Aorta (tissue), 5 donors: ENCODE data around the gene ELMO1. TPM values are rescaled to one million over a fixed set of nuclear protein-coding genes. Genes with fewer than 3 reads are reported as not detected.

Source experiments
- ATAC-seq: fragments of 200-7000 bp; cut with Tn5 transposase; one replicate; pipeline ENCODE4 v1.9.1; 2022; ENCODE audit warnings: moderate library complexity; ENCODE audit not compliant: low FRiP score
- DNase-seq, 2 donors: peaks; one replicate each; pipeline ENCODE4 v3.0.0-alpha.2; 2020
- H3K27ac ChIP-seq, 2 donors: one replicate each; pipeline ENCODE4 v1.5.1; 2013; ENCODE audit warnings: low read length in 2 of 2, mild to moderate bottlenecking in 2 of 2, moderate library complexity in 2 of 2, control low read depth in 1 of 2, inconsistent platforms in 1 of 2, low read depth in 1 of 2
- H3K27me3 ChIP-seq, 2 donors: one replicate each; pipeline ENCODE4 v1.6.1; 2013; ENCODE audit warnings: control low read depth in 1 of 2, low read length in 1 of 2, mild to moderate bottlenecking in 1 of 2, moderate library complexity in 1 of 2; ENCODE audit not compliant: insufficient read depth in 2 of 2, control insufficient read depth in 1 of 2
- H3K36me3 ChIP-seq, 2 donors: one replicate each; pipeline ENCODE4 v1.6.1; 2013; ENCODE audit warnings: control low read depth in 1 of 2, low read length in 1 of 2, mild to moderate bottlenecking in 1 of 2; ENCODE audit not compliant: insufficient read depth in 2 of 2, control insufficient read depth in 1 of 2
- H3K4me1 ChIP-seq, 2 donors: one replicate each; pipeline ENCODE4 v1.6.1; 2013; ENCODE audit warnings: low read length in 2 of 2, control low read depth in 1 of 2, mild to moderate bottlenecking in 1 of 2, moderate library complexity in 1 of 2; ENCODE audit not compliant: insufficient read depth in 2 of 2, control insufficient read depth in 1 of 2
- H3K4me3 ChIP-seq, 2 donors: one replicate each; pipeline ENCODE4 v1.5.1; 2013; ENCODE audit warnings: low read length in 2 of 2, control low read depth in 1 of 2, mild to moderate bottlenecking in 1 of 2
- H3K9me3 ChIP-seq: one replicate; pipeline ENCODE4 v1.6.1; 2013; ENCODE audit warnings: mild to moderate bottlenecking, low read length; ENCODE audit not compliant: control insufficient read depth
- WGBS, 2 donors: extraction: QIAGEN DNeasy Blood & Tissue Kit; methylation state at CpG; one replicate each; pipeline ENCODE4 v1.1.7; 2013; 5-methylcytosine and 5-hydroxymethylcytosine counted together
- intact Hi-C, 2 donors: fragments of 100-400 bp; cut with DNase I; formaldehyde crosslinking; loops; one replicate each; pipeline versions ENCODE4 v1.14.2 to v1.15.0; 2022
- polyA plus RNA-seq, 2 donors: library from polyadenylated mRNA; stranded (reverse); fragments of 200-250 nt; gene quantifications; one replicate each; pipeline ENCODE4 v1.2.3, GENCODE V29; 2013
- total RNA-seq, 2 donors: library from RNA; stranded (reverse); fragmentation: NEBNext Ultra II Directional; extraction: Animal tissue kit (Norgen Biotek cat#: 25700); gene quantifications; one replicate each; pipeline ENCODE4 v1.2.1, GENCODE V29; 2021
- donor health status: healthy with polysubstance abuse.
- donor health status: Bipolar disorder and iron deficiency.
- donor health status: DM: no; HTN: no; CAD: no.
- donor health status: DM: no; HTN: no; CAD: no.
- donor health status: DM: yes; HTN: yes; CAD: no.

Gene ELMO1
- total and polyA plus RNA-seq, 4 donors = 1.8 to 86.9 (median 24.8) TPM

DNA sequence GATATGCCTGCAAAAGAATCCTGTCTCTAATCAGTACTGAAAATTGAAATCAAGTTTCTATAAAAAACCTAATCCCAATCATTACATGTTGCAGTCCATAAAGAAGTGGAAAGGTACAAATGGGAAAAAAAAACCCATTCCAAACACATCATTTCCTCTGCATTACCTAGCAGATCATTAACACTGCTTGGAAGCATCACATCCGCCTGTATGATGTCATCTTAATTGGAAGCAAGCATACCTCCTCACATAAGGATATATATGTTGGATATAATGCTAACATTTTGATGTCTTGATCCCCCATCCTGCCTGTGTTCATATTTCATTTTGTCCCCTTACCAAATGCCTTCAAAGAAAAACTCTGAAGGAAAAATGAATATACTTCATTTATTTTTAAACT lies 483.0 kb downstream of the ELMO1 start:
- ATAC-seq = no peak
- intact Hi-C loops = no loop called here
- DNase-seq = no peak
- Histone ChIP-seq H3K4me1 (no peaks in the 10 kb centered on the region), H3K4me3 (no peak overlapping the region), H3K27me3 (no peaks in the 10 kb centered on the region), H3K27ac (no peak overlapping the region), H3K36me3 (no peaks in the 10 kb centered on the region), H3K9me3 (no peaks in the 10 kb centered on the region)
- 92 to 95% methylated on average over 1 of the region's 1 CpG for WGBS, 2 donors

DNA sequence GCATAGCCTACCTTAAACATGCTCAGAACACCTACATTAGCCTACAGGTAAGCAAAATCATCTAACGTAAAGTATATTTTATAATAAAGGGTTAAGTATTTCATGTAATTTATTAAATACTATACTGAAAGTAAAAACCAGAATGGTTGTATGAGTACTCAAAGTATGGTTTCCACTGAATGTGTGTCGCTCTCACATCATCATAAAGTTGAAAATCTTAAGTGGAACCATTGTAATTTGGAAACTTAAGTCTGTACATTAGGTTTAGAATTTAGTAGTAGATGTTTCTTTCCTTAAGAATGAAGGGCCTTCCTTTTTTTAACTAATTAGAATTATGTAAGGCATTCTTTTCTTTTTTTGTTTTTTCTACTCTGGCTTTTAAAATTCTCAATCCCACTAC lies 484.4 kb downstream of the ELMO1 start:
- WGBS, 2 donors = 96 to 98% methylated on average over 2 of the region's 2 CpGs
- Histone ChIP-seq H3K9me3 (no peaks in the 10 kb centered on the region), H3K4me1 (no peaks in the 10 kb centered on the region), H3K36me3 (no peaks in the 10 kb centered on the region), H3K27me3 (no peaks in the 10 kb centered on the region), H3K4me3 (no peak overlapping the region), H3K27ac (no peak overlapping the region)
- intact Hi-C loops = no loop called here
- ATAC-seq (no peak), DNase-seq (no peak)

GRCh38 chr7:36962367-36962766 lies 486.3 kb downstream of the ELMO1 start:
- Histone ChIP-seq H3K27ac (no peak overlapping the region), H3K4me1 (no peaks in the 10 kb centered on the region), H3K27me3 (no peaks in the 10 kb centered on the region), H3K9me3 (no peaks in the 10 kb centered on the region), H3K4me3 (no peak overlapping the region), H3K36me3 (no peaks in the 10 kb centered on the region)
- DNase-seq = no peak
- ATAC-seq = no peak
- intact Hi-C loops = no loop called here
- WGBS, 2 donors = 84 to 89% methylated on average over 3 of the region's 3 CpGs

GRCh38 chr7:36961693-36962092 lies 487.0 kb downstream of the ELMO1 start:
- Histone ChIP-seq H3K9me3 (no peaks in the 10 kb centered on the region), H3K4me1 (no peaks in the 10 kb centered on the region), H3K36me3 (no peaks in the 10 kb centered on the region), H3K27ac (no peak overlapping the region), H3K27me3 (no peaks in the 10 kb centered on the region), H3K4me3 (no peak overlapping the region)
- DNase-seq = no peak
- no peak for ATAC-seq
- intact Hi-C loops = no loop called here

DNA sequence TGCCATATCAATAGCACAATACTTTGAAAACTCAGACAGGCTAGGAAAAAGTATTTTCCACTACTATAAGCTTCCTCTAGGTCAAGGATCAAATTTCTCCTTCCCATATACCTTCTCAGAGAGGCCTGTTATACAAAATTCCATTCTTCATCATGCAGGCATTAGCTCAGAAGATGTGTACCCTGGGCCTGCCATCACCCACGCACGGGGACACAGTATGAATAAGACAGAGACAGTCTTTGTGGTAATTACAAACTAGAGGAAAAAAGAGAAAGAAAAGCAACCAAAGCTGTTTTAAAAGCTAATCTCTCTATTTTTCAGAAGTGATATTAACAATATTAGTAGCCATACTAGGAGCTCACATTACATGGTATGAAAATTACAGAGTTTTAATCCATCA lies 487.6 kb downstream of the ELMO1 start:
- intact Hi-C loops = no loop called here
- no peaks in the 10 kb centered on the region for H3K36me3 ChIP-seq
- DNase-seq = no peak
- 91 to 94% methylated on average over 2 of the region's 2 CpGs for WGBS, 2 donors
- H3K27ac ChIP-seq = no peak overlapping the region
- H3K4me3 ChIP-seq = no peak overlapping the region
- no peaks in the 10 kb centered on the region for H3K4me1 ChIP-seq
- H3K9me3 ChIP-seq = no peaks in the 10 kb centered on the region
- ATAC-seq = no peak
- H3K27me3 ChIP-seq = no peaks in the 10 kb centered on the region

DNA sequence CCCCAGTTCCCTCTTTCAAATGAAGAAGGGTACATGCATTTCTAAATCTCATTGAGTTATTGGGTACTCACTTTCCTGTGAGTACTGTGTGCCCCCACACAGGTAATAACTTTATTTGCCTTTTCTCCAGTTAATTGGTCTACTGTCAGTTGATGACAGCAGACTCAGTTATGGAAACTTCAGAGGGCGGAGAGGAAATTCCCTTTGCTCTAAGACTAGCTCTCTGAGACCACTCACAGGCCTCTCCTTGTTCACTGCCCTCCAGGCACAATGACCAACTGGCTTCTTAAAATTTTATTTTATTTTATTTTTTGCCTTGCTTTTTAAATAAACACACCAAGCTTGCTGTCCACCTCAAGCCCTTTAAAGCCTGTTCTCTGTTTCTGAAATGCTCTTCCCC lies 488.6 kb downstream of the ELMO1 start:
- DNase-seq (no peak), ATAC-seq (no peak)
- intact Hi-C loops = no loop called here
- Histone ChIP-seq H3K36me3 (no peaks in the 10 kb centered on the region), H3K27me3 (no peaks in the 10 kb centered on the region), H3K4me3 (no peak overlapping the region), H3K4me1 (no peaks in the 10 kb centered on the region), H3K9me3 (no peaks in the 10 kb centered on the region), H3K27ac (no peak overlapping the region)
- 100% methylated on average over 1 of the region's 1 CpG for WGBS, 2 donors

DNA sequence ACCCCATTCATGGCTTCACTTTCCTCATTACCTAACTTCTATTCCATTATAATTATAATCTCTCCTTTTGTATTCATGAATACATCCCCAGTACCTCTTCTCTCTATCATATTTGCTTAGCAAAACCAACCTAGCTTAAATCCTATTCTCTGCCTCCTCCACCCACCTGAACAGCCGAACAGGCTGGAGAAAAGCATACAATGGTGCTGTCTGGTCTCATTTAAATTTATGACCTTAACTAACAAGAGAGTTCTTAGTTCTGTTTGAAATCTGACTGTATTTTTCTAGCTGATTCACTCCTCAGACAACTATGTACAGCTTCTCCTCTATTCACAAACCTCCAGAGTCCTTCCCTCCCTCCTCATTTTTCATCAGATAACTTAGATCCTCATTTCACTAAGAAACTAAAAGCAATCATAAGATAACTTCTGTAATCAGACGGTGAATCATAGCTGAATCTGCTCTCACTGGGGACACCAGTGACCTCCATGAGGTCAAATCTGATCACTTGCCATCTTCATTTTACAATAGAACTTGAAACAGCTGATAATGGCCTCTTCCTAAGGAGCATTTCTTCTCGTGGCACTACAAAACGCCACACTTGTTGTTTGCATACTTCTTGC lies 490.4 kb downstream of the ELMO1 start:
- Histone ChIP-seq H3K9me3 (no peaks in the 10 kb centered on the region), H3K4me3 (no peak overlapping the region), H3K27me3 (no peaks in the 10 kb centered on the region), H3K4me1 (no peaks in the 10 kb centered on the region), H3K27ac (no peak overlapping the region), H3K36me3 (no peaks in the 10 kb centered on the region)
- WGBS, 2 donors = 85 to 86% methylated on average over 4 of the region's 4 CpGs
- no peak for DNase-seq
- ATAC-seq = no peak
- intact Hi-C loops = no loop called here

- WGBS, 2 donors = 95 to 98% methylated on average over 3 of the region's 3 CpGs
- DNase-seq = no peak
- Histone ChIP-seq H3K9me3 (no peaks in the 10 kb centered on the region), H3K4me3 (no peak overlapping the region), H3K36me3 (no peaks in the 10 kb centered on the region), H3K27ac (no peak overlapping the region), H3K4me1 (no peaks in the 10 kb centered on the region), H3K27me3 (no peaks in the 10 kb centered on the region)
- ATAC-seq = no peak
- intact Hi-C loops = no loop called here
Observed at GRCh38 chr7:36957620-36958019, 491.0 kb downstream of the ELMO1 start.

GRCh38 chr7:36956814-36957213 lies 491.9 kb downstream of the ELMO1 start:
- H3K27me3 ChIP-seq = no peaks in the 10 kb centered on the region
- no peaks in the 10 kb centered on the region for H3K4me1 ChIP-seq
- H3K27ac ChIP-seq = no peak overlapping the region
- DNase-seq (no peak), ATAC-seq (no peak)
- H3K4me3 ChIP-seq = no peak overlapping the region
- no peaks in the 10 kb centered on the region for H3K9me3 ChIP-seq
- no peaks in the 10 kb centered on the region for H3K36me3 ChIP-seq
- 93% methylated on average over 6 of the region's 6 CpGs for WGBS, 2 donors
- intact Hi-C loops = no loop called here
